IMR-90 (cell line): ENCODE data around the gene SCGB1D1.

Experiments used
- BHLHE40 ChIP-seq: fragments of 150-350 bp; IDR thresholded peaks from 2 replicates; pipeline ENCODE4 v1.6.1; 2016; ENCODE audit warnings: mild to moderate bottlenecking, low read depth, low read length
- CEBPB ChIP-seq: IDR thresholded peaks from 2 replicates; pipeline ENCODE4 v1.6.1; 2012; ENCODE audit warnings: low read depth, low read length, improper control_type of control experiment
- FOS ChIP-seq: fragments of 150-350 bp; IDR thresholded peaks from 2 replicates; pipeline ENCODE4 v1.6.1; 2016; ENCODE audit warnings: low read depth, low read length
- MAFK ChIP-seq: IDR thresholded peaks from 2 replicates; pipeline ENCODE4 v1.6.1; 2012; ENCODE audit warnings: low read depth, low read length, improper control_type of control experiment
- MAZ ChIP-seq: IDR thresholded peaks from 2 replicates; pipeline ENCODE4 v1.6.1; 2012; ENCODE audit warnings: low read depth, mild to moderate bottlenecking, low read length, improper control_type of control experiment, moderate library complexity, borderline replicate concordance
- MXI1 ChIP-seq: IDR thresholded peaks from 2 replicates; pipeline ENCODE4 v1.6.1; 2012; ENCODE audit warnings: low read depth, mild to moderate bottlenecking, low read length, moderate library complexity, borderline replicate concordance
- POLR2A ChIP-seq: IDR thresholded peaks from 2 replicates; pipeline ENCODE4 v1.6.1; 2012; ENCODE audit warnings: mild to moderate bottlenecking, low read depth, low read length
- RAD21 ChIP-seq: IDR thresholded peaks from 2 replicates; pipeline ENCODE4 v1.6.1; 2012; ENCODE audit warnings: low read length, improper control_type of control experiment
- RCOR1 ChIP-seq: IDR thresholded peaks from 2 replicates; pipeline ENCODE4 v1.6.1; 2012; ENCODE audit warnings: mild to moderate bottlenecking, low read length, improper control_type of control experiment; ENCODE audit not compliant: insufficient replicate concordance
- RFX5 ChIP-seq: IDR thresholded peaks from 2 replicates; pipeline ENCODE4 v1.8.0; 2012; ENCODE audit warnings: low read depth, mild to moderate bottlenecking, low read length, moderate library complexity
- TF ChIP-seq, protein P1 (sequence below): conservative IDR thresholded peaks from 2 replicates; pipeline ENCODE4 v1.5.1; 2012; ENCODE audit warnings: mild to moderate bottlenecking, low read depth, low read length, improper control_type of control experiment
- TF ChIP-seq, protein P2 (sequence below): fragments of 150-350 bp; IDR thresholded peaks from 2 replicates; pipeline ENCODE4 v1.6.1; 2017; ENCODE audit warnings: mild to moderate bottlenecking, antibody characterized with exemption, low read length, low read depth
- TF ChIP-seq, protein P3 (sequence below): fragments of 150-350 bp; IDR thresholded peaks from 2 replicates; pipeline ENCODE4 v1.6.1; 2016; ENCODE audit warnings: low read depth, mild to moderate bottlenecking, low read length, moderate library complexity, borderline replicate concordance

DNA sequence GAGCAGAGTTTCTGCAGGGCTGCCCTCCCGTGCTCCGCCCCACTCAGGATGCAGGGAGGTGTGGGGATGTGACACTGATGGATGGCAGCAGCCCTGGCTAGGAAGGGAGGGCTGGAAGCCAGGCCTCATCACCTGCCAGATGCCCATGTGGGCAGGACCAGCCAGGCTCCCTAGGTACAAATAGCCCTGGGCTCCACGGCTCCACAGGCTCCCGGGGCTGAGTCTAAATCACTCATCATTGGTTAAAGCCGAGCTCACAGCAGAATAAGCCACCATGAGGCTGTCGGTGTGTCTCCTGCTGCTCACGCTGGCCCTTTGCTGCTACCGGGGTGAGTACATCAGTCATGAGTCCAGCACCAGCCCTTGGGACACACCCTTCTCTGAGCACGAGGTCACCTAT lies at the start of gene SCGB1D1:
- TF ChIP-seq, protein P1, sequence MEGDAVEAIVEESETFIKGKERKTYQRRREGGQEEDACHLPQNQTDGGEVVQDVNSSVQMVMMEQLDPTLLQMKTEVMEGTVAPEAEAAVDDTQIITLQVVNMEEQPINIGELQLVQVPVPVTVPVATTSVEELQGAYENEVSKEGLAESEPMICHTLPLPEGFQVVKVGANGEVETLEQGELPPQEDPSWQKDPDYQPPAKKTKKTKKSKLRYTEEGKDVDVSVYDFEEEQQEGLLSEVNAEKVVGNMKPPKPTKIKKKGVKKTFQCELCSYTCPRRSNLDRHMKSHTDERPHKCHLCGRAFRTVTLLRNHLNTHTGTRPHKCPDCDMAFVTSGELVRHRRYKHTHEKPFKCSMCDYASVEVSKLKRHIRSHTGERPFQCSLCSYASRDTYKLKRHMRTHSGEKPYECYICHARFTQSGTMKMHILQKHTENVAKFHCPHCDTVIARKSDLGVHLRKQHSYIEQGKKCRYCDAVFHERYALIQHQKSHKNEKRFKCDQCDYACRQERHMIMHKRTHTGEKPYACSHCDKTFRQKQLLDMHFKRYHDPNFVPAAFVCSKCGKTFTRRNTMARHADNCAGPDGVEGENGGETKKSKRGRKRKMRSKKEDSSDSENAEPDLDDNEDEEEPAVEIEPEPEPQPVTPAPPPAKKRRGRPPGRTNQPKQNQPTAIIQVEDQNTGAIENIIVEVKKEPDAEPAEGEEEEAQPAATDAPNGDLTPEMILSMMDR: no peak
- no peak for TF ChIP-seq MAZ
- no peak for TF ChIP-seq MAFK
- no peak for TF ChIP-seq POLR2A
- TF ChIP-seq, protein P2, sequence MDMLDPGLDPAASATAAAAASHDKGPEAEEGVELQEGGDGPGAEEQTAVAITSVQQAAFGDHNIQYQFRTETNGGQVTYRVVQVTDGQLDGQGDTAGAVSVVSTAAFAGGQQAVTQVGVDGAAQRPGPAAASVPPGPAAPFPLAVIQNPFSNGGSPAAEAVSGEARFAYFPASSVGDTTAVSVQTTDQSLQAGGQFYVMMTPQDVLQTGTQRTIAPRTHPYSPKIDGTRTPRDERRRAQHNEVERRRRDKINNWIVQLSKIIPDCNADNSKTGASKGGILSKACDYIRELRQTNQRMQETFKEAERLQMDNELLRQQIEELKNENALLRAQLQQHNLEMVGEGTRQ: no peak
- TF ChIP-seq, protein P3, sequence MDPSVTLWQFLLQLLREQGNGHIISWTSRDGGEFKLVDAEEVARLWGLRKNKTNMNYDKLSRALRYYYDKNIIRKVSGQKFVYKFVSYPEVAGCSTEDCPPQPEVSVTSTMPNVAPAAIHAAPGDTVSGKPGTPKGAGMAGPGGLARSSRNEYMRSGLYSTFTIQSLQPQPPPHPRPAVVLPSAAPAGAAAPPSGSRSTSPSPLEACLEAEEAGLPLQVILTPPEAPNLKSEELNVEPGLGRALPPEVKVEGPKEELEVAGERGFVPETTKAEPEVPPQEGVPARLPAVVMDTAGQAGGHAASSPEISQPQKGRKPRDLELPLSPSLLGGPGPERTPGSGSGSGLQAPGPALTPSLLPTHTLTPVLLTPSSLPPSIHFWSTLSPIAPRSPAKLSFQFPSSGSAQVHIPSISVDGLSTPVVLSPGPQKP: no peak
- TF ChIP-seq RCOR1: no peak
- TF ChIP-seq MXI1: no peak
- no peak for TF ChIP-seq RFX5
- TF ChIP-seq RAD21: no peak
- no peak for TF ChIP-seq BHLHE40
- TF ChIP-seq FOS: no peak
- no peak for TF ChIP-seq CEBPB
